DND-41 (cell line): ENCODE results near the gene NANOS3.

Experiments used
- CTCF ChIP-seq: IDR thresholded peaks from 2 replicates; pipeline ENCODE4 v1.5.1; 2012; ENCODE audit warnings: borderline replicate concordance, low read length, moderate library complexity, mild to moderate bottlenecking; ENCODE audit not compliant: poor library complexity, severe bottlenecking; ENCODE audit errors: extremely low read depth
- EZH2 ChIP-seq: IDR thresholded peaks from 3 replicates; pipeline ENCODE4 v1.6.1; 2012; ENCODE audit warnings: borderline replicate concordance, low read depth, mild to moderate bottlenecking, moderate library complexity, low read length, inconsistent platforms; ENCODE audit not compliant: severe bottlenecking

GRCh38 chr19:13887517-13887916 is 10.6 kb downstream of the NANOS3 start:
- no peak for TF ChIP-seq EZH2
- no peak for TF ChIP-seq CTCF
